OCI-LY3 (cell line): ENCODE measurements around the gene MBD2.

Experiments used
- EZH2phosphoT487 ChIP-seq: fragments of 200-600 bp; shearing (Covaris generic); IDR thresholded peaks from 2 replicates; pipeline ENCODE4 v1.6.1; 2018; ENCODE audit warnings: antibody characterized with exemption, mixed run types, low read depth
- TF ChIP-seq, protein P1 (sequence below): fragments of 200-600, 300-600 bp; sonication (generic); IDR thresholded peaks from 2 replicates; pipeline ENCODE4 v1.5.1; 2014; ENCODE audit warnings: antibody characterized with exemption, low read length, low read depth

DNA sequence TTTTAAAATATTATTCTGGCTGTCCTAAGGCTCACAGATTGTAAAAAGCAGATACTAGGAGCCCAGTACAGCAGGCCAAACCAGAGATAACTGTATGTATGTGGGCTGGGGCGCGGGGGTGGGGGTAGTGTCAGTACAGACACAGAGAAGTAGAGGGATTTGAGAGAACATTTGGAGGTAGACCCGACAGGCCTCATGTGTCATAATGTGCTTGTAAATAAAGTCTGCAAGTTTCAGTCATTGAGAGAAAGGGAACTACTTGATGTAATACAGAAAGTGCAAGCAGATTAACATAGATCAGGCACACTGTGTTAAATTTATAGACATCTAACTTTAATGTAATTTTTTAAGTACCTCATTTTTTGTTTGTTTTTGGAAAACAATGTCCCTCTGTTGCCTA is 37.4 kb upstream of the MBD2 start:
- TF ChIP-seq, protein P1, sequence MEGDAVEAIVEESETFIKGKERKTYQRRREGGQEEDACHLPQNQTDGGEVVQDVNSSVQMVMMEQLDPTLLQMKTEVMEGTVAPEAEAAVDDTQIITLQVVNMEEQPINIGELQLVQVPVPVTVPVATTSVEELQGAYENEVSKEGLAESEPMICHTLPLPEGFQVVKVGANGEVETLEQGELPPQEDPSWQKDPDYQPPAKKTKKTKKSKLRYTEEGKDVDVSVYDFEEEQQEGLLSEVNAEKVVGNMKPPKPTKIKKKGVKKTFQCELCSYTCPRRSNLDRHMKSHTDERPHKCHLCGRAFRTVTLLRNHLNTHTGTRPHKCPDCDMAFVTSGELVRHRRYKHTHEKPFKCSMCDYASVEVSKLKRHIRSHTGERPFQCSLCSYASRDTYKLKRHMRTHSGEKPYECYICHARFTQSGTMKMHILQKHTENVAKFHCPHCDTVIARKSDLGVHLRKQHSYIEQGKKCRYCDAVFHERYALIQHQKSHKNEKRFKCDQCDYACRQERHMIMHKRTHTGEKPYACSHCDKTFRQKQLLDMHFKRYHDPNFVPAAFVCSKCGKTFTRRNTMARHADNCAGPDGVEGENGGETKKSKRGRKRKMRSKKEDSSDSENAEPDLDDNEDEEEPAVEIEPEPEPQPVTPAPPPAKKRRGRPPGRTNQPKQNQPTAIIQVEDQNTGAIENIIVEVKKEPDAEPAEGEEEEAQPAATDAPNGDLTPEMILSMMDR: no peak
- TF ChIP-seq EZH2phosphoT487: no peak
